WTC11 (cell line): ENCODE results near the gene AP5B1. TPM values are rescaled to one million over a fixed set of nuclear protein-coding genes. Genes with fewer than 3 reads are reported as not detected.

Experiments
- ATAC-seq: fragments of 200-7000 bp; cut with Tn5 transposase; 2 replicates; pipeline ENCODE4 v1.10.0; 2021; ENCODE audit warnings: mild to moderate bottlenecking, moderate library complexity
- CTCF ChIA-PET: fragments of 300-600 bp; sonication (Branson Sonifier 250); formaldehyde crosslinking; loops from one replicate; lab custom pipeline; 2021; ENCODE audit warnings: antibody characterized with exemption; lab: Charles Lee
- POLR2A ChIA-PET: fragments of 350-600 bp; sonication (Branson Sonifier 250); formaldehyde crosslinking; loops from one replicate; lab custom pipeline; 2021; ENCODE audit warnings: antibody characterized with exemption; lab: Charles Lee
- DNase-seq: peaks from one replicate; pipeline ENCODE4 v3.0.0; 2021; ENCODE audit warnings: low spot score
- H3K27ac Mint-ChIP-seq: 2 replicates; pipeline ENCODE4 v1.8.0; 2021; ENCODE audit warnings: mixed read lengths
- H3K27me3 Mint-ChIP-seq: 2 replicates; pipeline ENCODE4 v1.8.0; 2021; ENCODE audit warnings: low read depth, mild to moderate bottlenecking, moderate library complexity, mixed read lengths
- H3K36me3 Mint-ChIP-seq: 2 replicates; pipeline ENCODE4 v1.8.0; 2021; ENCODE audit warnings: mixed read lengths
- H3K4me1 Mint-ChIP-seq: 2 replicates; pipeline ENCODE4 v1.8.0; 2022; ENCODE audit warnings: mixed read lengths
- H3K4me3 Mint-ChIP-seq: 2 replicates; pipeline ENCODE4 v1.8.0; 2021; ENCODE audit warnings: mild to moderate bottlenecking, moderate library complexity, mixed read lengths
- H3K9me3 Mint-ChIP-seq: 2 replicates; pipeline ENCODE4 v1.8.0; 2021; ENCODE audit warnings: mixed read lengths
- AR ChIP-seq: fragments of 250-450 bp; sonication (Bioruptor Pico); IDR thresholded peaks from 2 replicates; pipeline ENCODE4 v1.9.0; 2021; ENCODE audit warnings: mild to moderate bottlenecking
- ATF3 ChIP-seq: sonication (generic); formaldehyde crosslinking; conservative IDR thresholded peaks from 2 replicates; pipeline ENCODE4 v1.8.1; 2022; ENCODE audit warnings: mild to moderate bottlenecking, missing genetic modification reagents
- CDX4 ChIP-seq: fragments of 250-450 bp; sonication (Bioruptor Pico); IDR thresholded peaks from 2 replicates; pipeline ENCODE4 v1.9.0; 2021; ENCODE audit warnings: moderate library complexity, mild to moderate bottlenecking, inconsistent platforms, borderline replicate concordance
- ELF4 ChIP-seq: sonication (generic); formaldehyde crosslinking; IDR thresholded peaks from 2 replicates; pipeline ENCODE4 v1.8.1; 2022; ENCODE audit warnings: low read depth, mild to moderate bottlenecking, moderate library complexity, missing genetic modification reagents
- ERG ChIP-seq: fragments of 250-450 bp; sonication (Bioruptor Pico); IDR thresholded peaks from 2 replicates; pipeline ENCODE4 v1.8.0; 2021; ENCODE audit warnings: mild to moderate bottlenecking
- ETV6 ChIP-seq: sonication (generic); formaldehyde crosslinking; IDR thresholded peaks from 2 replicates; pipeline ENCODE4 v1.8.1; 2022; ENCODE audit warnings: mild to moderate bottlenecking, missing genetic modification reagents
- FOXJ3 ChIP-seq: sonication (generic); formaldehyde crosslinking; IDR thresholded peaks from 2 replicates; pipeline ENCODE4 v1.9.0; 2021; ENCODE audit warnings: missing genetic modification reagents, mild to moderate bottlenecking, borderline replicate concordance
- GABPB1 ChIP-seq: sonication (generic); formaldehyde crosslinking; IDR thresholded peaks from 2 replicates; pipeline ENCODE4 v1.8.1; 2023; ENCODE audit warnings: mild to moderate bottlenecking, missing genetic modification reagents
- KAT7 ChIP-seq: sonication (generic); formaldehyde crosslinking; IDR thresholded peaks from 2 replicates; pipeline ENCODE4 v1.8.1; 2023; ENCODE audit warnings: missing genetic modification reagents, mild to moderate bottlenecking, borderline replicate concordance
- MLX ChIP-seq: sonication (generic); formaldehyde crosslinking; IDR thresholded peaks from 2 replicates; pipeline ENCODE4 v1.8.1; 2023; ENCODE audit warnings: mild to moderate bottlenecking, missing genetic modification reagents, moderate library complexity
- NFYB ChIP-seq: sonication (generic); formaldehyde crosslinking; conservative IDR thresholded peaks from 2 replicates; pipeline ENCODE4 v1.8.0; 2022; ENCODE audit warnings: low read depth, missing genetic modification reagents
- SMAD3 ChIP-seq: sonication (generic); formaldehyde crosslinking; IDR thresholded peaks from 2 replicates; pipeline ENCODE4 v1.8.0; 2022; ENCODE audit warnings: missing genetic modification reagents, mild to moderate bottlenecking, borderline replicate concordance
- SOX15 ChIP-seq: fragments of 250-450 bp; sonication (Bioruptor Pico); IDR thresholded peaks from 2 replicates; pipeline ENCODE4 v1.9.0; 2021; ENCODE audit warnings: mild to moderate bottlenecking
- TEAD1 ChIP-seq: sonication (generic); formaldehyde crosslinking; IDR thresholded peaks from 2 replicates; pipeline ENCODE4 v1.8.0; 2022; ENCODE audit warnings: mild to moderate bottlenecking, missing genetic modification reagents
- USF1 ChIP-seq: sonication (generic); formaldehyde crosslinking; IDR thresholded peaks from 2 replicates; pipeline ENCODE4 v1.8.0; 2022; ENCODE audit warnings: mild to moderate bottlenecking, missing genetic modification reagents
- ZBTB21 ChIP-seq: sonication (generic); formaldehyde crosslinking; IDR thresholded peaks from 2 replicates; pipeline ENCODE4 v1.8.1; 2023; ENCODE audit warnings: mild to moderate bottlenecking, missing genetic modification reagents, borderline replicate concordance
- ZNF121 ChIP-seq: sonication (generic); formaldehyde crosslinking; IDR thresholded peaks from 2 replicates; pipeline ENCODE4 v1.8.0; 2023; ENCODE audit warnings: missing genetic modification reagents
- ZNF219 ChIP-seq: sonication (generic); formaldehyde crosslinking; IDR thresholded peaks from 2 replicates; pipeline ENCODE4 v1.8.0; 2023; ENCODE audit warnings: missing genetic modification reagents, mild to moderate bottlenecking, borderline replicate concordance
- ZNF232 ChIP-seq: sonication (generic); formaldehyde crosslinking; IDR thresholded peaks from 2 replicates; pipeline ENCODE4 v1.8.0; 2022; ENCODE audit warnings: mild to moderate bottlenecking, missing genetic modification reagents
- ZNF263 ChIP-seq: sonication (generic); formaldehyde crosslinking; IDR thresholded peaks from 2 replicates; pipeline ENCODE4 v1.8.1; 2022; ENCODE audit warnings: low read depth, mild to moderate bottlenecking, moderate library complexity, missing genetic modification reagents
- ZNF317 ChIP-seq: sonication (generic); formaldehyde crosslinking; IDR thresholded peaks from 2 replicates; pipeline ENCODE4 v1.8.1; 2023; ENCODE audit warnings: low read depth, mild to moderate bottlenecking, moderate library complexity, missing genetic modification reagents, borderline replicate concordance
- ZNF416 ChIP-seq: fragments of 250-450 bp; sonication (Bioruptor Pico); IDR thresholded peaks from 2 replicates; pipeline ENCODE4 v1.9.0; 2021; ENCODE audit warnings: mild to moderate bottlenecking, inconsistent platforms
- ZNF423 ChIP-seq: fragments of 250-450 bp; sonication (Bioruptor Pico); IDR thresholded peaks from 2 replicates; pipeline ENCODE4 v2.1.2; 2022; ENCODE audit warnings: mild to moderate bottlenecking, moderate library complexity
- ZNF671 ChIP-seq: fragments of 250-450 bp; sonication (Bioruptor Pico); IDR thresholded peaks from 2 replicates; pipeline ENCODE4 v1.8.0; 2021; ENCODE audit warnings: mild to moderate bottlenecking
- total RNA-seq: library from RNA; stranded (reverse); gene quantifications from 3 replicates; pipeline ENCODE4 v1.2.3, GENCODE V29; 2021
- TF ChIP-seq, protein P1 (sequence below): sonication (generic); formaldehyde crosslinking; IDR thresholded peaks from 2 replicates; pipeline ENCODE4 v1.8.1; 2022; ENCODE audit warnings: missing genetic modification reagents, borderline replicate concordance

The AP5B1 gene
- total RNA-seq, 1 experiment from 2014 or later = 17.2 TPM

GRCh38 chr11:65779919-65780769 is 632 bp downstream of the AP5B1 start:
- peaks cover 20% of the 10 kb centered on the region for H3K4me1 Mint-ChIP-seq
- no peaks in the 10 kb centered on the region for H3K9me3 Mint-ChIP-seq
- H3K36me3 Mint-ChIP-seq = no peaks in the 10 kb centered on the region
- CTCF ChIA-PET = interaction anchor here (0.5 to 4.3 kb wide), 88 partner anchors 10 to 1194 kb away, joined by 3 to 159 read pairs (median 6); partner anchors contain the start of genes BANF1, CCDC85B, CFL1 and EIF1AD
- peak overlapping the region; percentile 68; the same call in 1 of the 2 replicates for H3K27ac Mint-ChIP-seq
- DNase-seq (peak; percentile 97), ATAC-seq (peak; percentile 77)
- peaks cover 34% of the 10 kb centered on the region for H3K27me3 Mint-ChIP-seq
- POLR2A ChIA-PET = interaction anchor here (0.6 to 1.2 kb wide), 6 partner anchors 9 to 446 kb away, joined by 3 to 6 read pairs (median 4); partner anchors contain the start of gene MUS81
- peak overlapping the region; percentile 86 for H3K4me3 Mint-ChIP-seq
- TF ChIP-seq ETV6 (peak; percentile 78), ZBTB21 (peak; percentile 57; the same call in 1 of the 2 replicates), ZNF423 (no peak), ELF4 (CRISPR knock-in tag) (no peak), SMAD3 (CRISPR knock-in tag) (no peak), ERG (CRISPR knock-in tag) (no peak), ZNF232 (CRISPR knock-in tag) (no peak), ATF3 (CRISPR knock-in tag) (no peak), ZNF219 (CRISPR knock-in tag) (0 out of 2 replicates have a peak, but pooled peaks have one; percentile 13), ZNF121 (no peak), FOXJ3 (no peak), ZNF317 (CRISPR knock-in tag) (0 out of 2 replicates have a peak, but pooled peaks have one; percentile 37), USF1 (CRISPR knock-in tag) (no peak), TEAD1 (CRISPR knock-in tag) (no peak), MLX (no peak), GABPB1 (CRISPR knock-in tag) (no peak), AR (CRISPR knock-in tag) (no peak), SOX15 (CRISPR knock-in tag) (no peak), KAT7 (CRISPR knock-in tag) (no peak), CDX4 (CRISPR knock-in tag) (no peak), ZNF263 (CRISPR knock-in tag) (no peak; the same call in 1 of the 2 replicates), ZNF416 (CRISPR knock-in tag) (no peak), NFYB (CRISPR knock-in tag) (no peak), ZNF671 (CRISPR knock-in tag) (no peak)
- TF ChIP-seq, protein P1, sequence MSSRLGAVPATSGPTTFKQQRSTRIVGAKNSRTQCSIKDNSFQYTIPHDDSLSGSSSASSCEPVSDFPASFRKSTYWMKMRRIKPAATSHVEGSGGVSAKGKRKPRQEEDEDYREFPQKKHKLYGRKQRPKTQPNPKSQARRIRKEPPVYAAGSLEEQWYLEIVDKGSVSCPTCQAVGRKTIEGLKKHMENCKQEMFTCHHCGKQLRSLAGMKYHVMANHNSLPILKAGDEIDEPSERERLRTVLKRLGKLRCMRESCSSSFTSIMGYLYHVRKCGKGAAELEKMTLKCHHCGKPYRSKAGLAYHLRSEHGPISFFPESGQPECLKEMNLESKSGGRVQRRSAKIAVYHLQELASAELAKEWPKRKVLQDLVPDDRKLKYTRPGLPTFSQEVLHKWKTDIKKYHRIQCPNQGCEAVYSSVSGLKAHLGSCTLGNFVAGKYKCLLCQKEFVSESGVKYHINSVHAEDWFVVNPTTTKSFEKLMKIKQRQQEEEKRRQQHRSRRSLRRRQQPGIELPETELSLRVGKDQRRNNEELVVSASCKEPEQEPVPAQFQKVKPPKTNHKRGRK (CRISPR knock-in tag) = no peak
